IMR-90 (cell line): ENCODE measurements around the gene ATP9B. TPM values are rescaled to one million over a fixed set of nuclear protein-coding genes. Genes with fewer than 3 reads are reported as not detected.

Experiments
- ATAC-seq: fragments of 200-7000 bp; cut with Tn5 transposase; 2 replicates; pipeline ENCODE4 v1.9.1; 2020; ENCODE audit warnings: low read depth, mild to moderate bottlenecking, moderate library complexity
- BruUV-seq: library from RNA; stranded (reverse); fragments of 400-500 nt; replicated peaks from 2 replicates; lab custom pipeline; 2021; lab: Mats Ljungman, UMichigan
- CTCF ChIA-PET: fragments of 300-600 bp; formaldehyde crosslinking; extraction: SDS; loops from one replicate; lab custom pipeline; 2021; ENCODE audit warnings: antibody characterized with exemption; lab: Yijun Ruan, JAX
- POLR2A ChIA-PET: fragments of 300-600 bp; sonication (Branson Sonifier 250); formaldehyde crosslinking; loops from one replicate; lab custom pipeline; 2022; ENCODE audit warnings: antibody characterized with exemption; ENCODE audit not compliant: unreplicated experiment; lab: Charles Lee
- DNase-seq: peaks from one replicate; pipeline ENCODE4 v3.0.0; 2013
- H2AFZ ChIP-seq: replicated peaks from 2 replicates; pipeline ENCODE3; 2013; ENCODE audit warnings: low read length, mild to moderate bottlenecking; ENCODE audit not compliant: poor library complexity
- H2AK5ac ChIP-seq: 2 replicates; pipeline ENCODE4 v1.6.1; 2013; ENCODE audit warnings: low read depth, low read length, inconsistent platforms
- H2AK9ac ChIP-seq: replicated peaks from 2 replicates; pipeline ENCODE3; 2013; ENCODE audit warnings: mild to moderate bottlenecking, low read depth, low read length, moderate library complexity; ENCODE audit not compliant: poor library complexity
- H2BK120ac ChIP-seq: 2 replicates; pipeline ENCODE4 v1.6.1; 2013; ENCODE audit warnings: low read depth, low read length, inconsistent platforms
- H2BK15ac ChIP-seq: 3 replicates; pipeline ENCODE4 v1.6.1; 2013; ENCODE audit warnings: low read depth, low read length, inconsistent platforms
- H2BK20ac ChIP-seq: 2 replicates; pipeline ENCODE4 v1.6.1; 2013; ENCODE audit warnings: low read depth, mild to moderate bottlenecking, inconsistent platforms, low read length, moderate library complexity
- H2BK5ac ChIP-seq: 2 replicates; pipeline ENCODE4 v1.6.1; 2013; ENCODE audit warnings: mild to moderate bottlenecking, low read depth, low read length, inconsistent platforms; ENCODE audit not compliant: poor library complexity, severe bottlenecking
- H3K14ac ChIP-seq: replicated peaks from 2 replicates; pipeline ENCODE4 v1.6.1; 2013; ENCODE audit warnings: low read depth, low read length, inconsistent platforms
- H3K18ac ChIP-seq: 2 replicates; pipeline ENCODE4 v1.6.1; 2013; ENCODE audit warnings: low read depth, low read length, control low read depth
- H3K23ac ChIP-seq: 2 replicates; pipeline ENCODE4 v1.6.1; 2013; ENCODE audit warnings: low read depth, low read length, inconsistent platforms
- H3K27ac ChIP-seq: 2 replicates; pipeline ENCODE4 v1.5.1; 2013; ENCODE audit warnings: mild to moderate bottlenecking, control low read depth, low read length; ENCODE audit not compliant: insufficient read depth
- H3K27me3 ChIP-seq: 2 replicates; pipeline ENCODE4 v1.6.1; 2013; ENCODE audit warnings: low read length; ENCODE audit not compliant: control insufficient read depth, insufficient read depth
- H3K36me3 ChIP-seq: 2 replicates; pipeline ENCODE4 v1.6.1; 2013; ENCODE audit warnings: low read length, mixed read lengths; ENCODE audit not compliant: control insufficient read depth, insufficient read depth
- H3K4ac ChIP-seq: 2 replicates; pipeline ENCODE4 v1.6.1; 2013; ENCODE audit warnings: low read depth, low read length, inconsistent platforms
- H3K4me1 ChIP-seq: 2 replicates; pipeline ENCODE4 v1.6.1; 2013; ENCODE audit warnings: low read length, mixed read lengths; ENCODE audit not compliant: control insufficient read depth, insufficient read depth
- H3K4me2 ChIP-seq: 2 replicates; pipeline ENCODE4 v1.6.1; 2013; ENCODE audit warnings: low read depth, mild to moderate bottlenecking, control low read depth, low read length, moderate library complexity
- H3K4me3 ChIP-seq: 2 replicates; pipeline ENCODE4 v1.5.1; 2013; ENCODE audit warnings: low read depth, mild to moderate bottlenecking, control low read depth, low read length, moderate library complexity; ENCODE audit not compliant: insufficient read depth
- H3K56ac ChIP-seq: 2 replicates; pipeline ENCODE4 v1.6.1; 2013; ENCODE audit warnings: low read length, inconsistent platforms; ENCODE audit not compliant: insufficient read depth; ENCODE audit errors: extremely low read depth
- H3K79me1 ChIP-seq, 2 experiments: 2 replicates each; pipeline ENCODE4 v1.6.1; 2013; ENCODE audit warnings: low read length in 2 of 2, inconsistent platforms in 1 of 2, low read depth in 1 of 2
- H3K9ac ChIP-seq: 2 replicates; pipeline ENCODE4 v1.6.1; 2013; ENCODE audit warnings: low read depth, low read length, control low read depth
- H3K9me1 ChIP-seq: 2 replicates; pipeline ENCODE4 v1.6.1; 2013; ENCODE audit warnings: low read length, inconsistent platforms; ENCODE audit not compliant: insufficient read depth
- H3K9me3 ChIP-seq: 2 replicates; pipeline ENCODE4 v1.6.1; 2013; ENCODE audit warnings: low read length; ENCODE audit not compliant: control insufficient read depth, insufficient read depth
- H4K20me1 ChIP-seq: 2 replicates; pipeline ENCODE4 v1.6.1; 2013; ENCODE audit warnings: low read length, inconsistent platforms; ENCODE audit not compliant: insufficient read depth
- H4K5ac ChIP-seq: 2 replicates; pipeline ENCODE4 v1.6.1; 2013; ENCODE audit warnings: mild to moderate bottlenecking, low read depth, low read length, control low read depth
- H4K8ac ChIP-seq, 2 experiments: 2 replicates each; pipeline ENCODE4 v1.6.1; 2013; ENCODE audit warnings: low read depth in 2 of 2, low read length in 2 of 2, control low read depth in 1 of 2, inconsistent platforms in 1 of 2
- H4K91ac ChIP-seq: 2 replicates; pipeline ENCODE4 v1.6.1; 2013; ENCODE audit warnings: low read depth, low read length, inconsistent platforms; ENCODE audit not compliant: insufficient read depth
- POLR2A ChIP-seq: IDR thresholded peaks from 2 replicates; pipeline ENCODE4 v1.6.1; 2012; ENCODE audit warnings: mild to moderate bottlenecking, low read depth, low read length
- RAD21 ChIP-seq: IDR thresholded peaks from 2 replicates; pipeline ENCODE4 v1.6.1; 2012; ENCODE audit warnings: low read length, improper control_type of control experiment
- RCOR1 ChIP-seq: IDR thresholded peaks from 2 replicates; pipeline ENCODE4 v1.6.1; 2012; ENCODE audit warnings: mild to moderate bottlenecking, low read length, improper control_type of control experiment; ENCODE audit not compliant: insufficient replicate concordance
- RFX5 ChIP-seq: IDR thresholded peaks from 2 replicates; pipeline ENCODE4 v1.8.0; 2012; ENCODE audit warnings: low read depth, mild to moderate bottlenecking, low read length, moderate library complexity
- SMC3 ChIP-seq: fragments of 150-350 bp; IDR thresholded peaks from 2 replicates; pipeline ENCODE4 v1.6.1; 2016; ENCODE audit warnings: low read depth, mild to moderate bottlenecking, antibody characterized with exemption, low read length, moderate library complexity
- WGBS, 2 experiments: methylation state at CpG; one replicate each; pipeline versions ENCODE4 v1.1.5 to v1.1.7; 2013; ENCODE audit warnings: missing lambda C conversion rate in 2 of 2; ENCODE audit not compliant: insufficient read length in 1 of 2; ENCODE audit errors: extremely low coverage in 2 of 2; 5-methylcytosine and 5-hydroxymethylcytosine counted together
- dilution Hi-C: fragments of 300-500 bp; cut with HindIII; formaldehyde crosslinking; loops from one replicate; pipeline ENCODE4 v1.14.3; 2018; ENCODE audit warnings: low sequenced_read_pairs; ENCODE audit not compliant: unreplicated experiment
- in situ Hi-C: fragments of 300-500 bp; cut with MboI; formaldehyde crosslinking; loops from 3 replicates; pipeline ENCODE4 v1.14.3; 2019; ENCODE audit warnings: low sequenced_read_pairs, inconsistent platforms, mixed read lengths
- intact Hi-C: fragments of 100-400 bp; cut with micrococcal nuclease; formaldehyde crosslinking; loops from 2 replicates; pipeline ENCODE4 v1.10.0; 2022
- polyA plus RNA-seq, 3 experiments: library from polyadenylated mRNA; depleted of rRNA; stranded (reverse); fragments of >200 nt; gene quantifications; 2 replicates each; pipeline ENCODE4 v1.2.3, GENCODE V29; 2012; ENCODE audit warnings: low replicate concordance in 1 of 3
- total RNA-seq: library from RNA; depleted of rRNA; stranded (reverse); fragments of >200 nt; gene quantifications from 2 replicates; pipeline ENCODE4 v1.2.3, GENCODE V29; 2012
- TF ChIP-seq, protein P1 (sequence below): conservative IDR thresholded peaks from 2 replicates; pipeline ENCODE4 v1.5.1; 2012; ENCODE audit warnings: mild to moderate bottlenecking, low read depth, low read length, improper control_type of control experiment

Gene ATP9B
- total and polyA plus RNA-seq, 2 of the 4 experiments (the other 2 are of a cell fraction) = 11.0 to 11.5 TPM

DNA sequence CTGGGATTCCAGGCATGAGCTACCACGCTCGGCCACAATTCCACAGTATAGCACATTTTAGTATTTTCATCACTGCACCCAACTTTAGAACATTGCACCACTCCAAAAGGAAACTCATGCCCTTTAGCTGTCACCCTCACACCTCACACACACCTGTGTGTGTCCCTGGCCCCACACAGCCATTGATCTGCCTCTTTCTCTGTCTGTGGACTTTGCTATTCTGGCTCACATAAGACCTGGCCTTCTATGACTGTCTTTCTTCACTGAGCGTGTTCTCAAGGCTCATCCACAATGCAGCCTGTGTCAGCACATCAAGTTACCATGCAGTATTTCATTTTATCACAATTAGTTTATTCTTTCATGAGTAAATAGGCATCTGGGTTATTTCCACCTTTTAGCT is 19.7 kb upstream of the ATP9B start:
- no peak for ATAC-seq
- in situ Hi-C loops = no loop called here
- Histone ChIP-seq H2AK5ac (no peak overlapping the region), H2BK20ac (no peak overlapping the region), H3K4me2 (no peak overlapping the region), H3K14ac (no peak overlapping the region), H3K4me3 (no peak overlapping the region), H2BK120ac (no peak overlapping the region), H3K27ac (no peak overlapping the region), H4K8ac (no peak overlapping the region), H4K20me1 (no peaks in the 10 kb centered on the region), H3K79me1 (no peaks in the 10 kb centered on the region), H3K4ac (no peak overlapping the region), H3K23ac (no peak overlapping the region), H4K5ac (no peak overlapping the region), H3K56ac (no peak overlapping the region), H2AK9ac (no peak overlapping the region), H4K91ac (no peak overlapping the region), H2AFZ (no peak overlapping the region), H3K27me3 (no peaks in the 10 kb centered on the region), H3K9me1 (no peaks in the 10 kb centered on the region), H3K36me3 (no peaks in the 10 kb centered on the region), H2BK15ac (no peak overlapping the region), H3K4me1 (no peaks in the 10 kb centered on the region), H3K9ac (no peak overlapping the region), H3K18ac (no peak overlapping the region), H3K9me3 (peaks cover 2% of the 10 kb centered on the region; the same call in 1 of the 2 replicates), H2BK5ac (no peak overlapping the region)
- intact Hi-C loops = no loop called here
- POLR2A ChIA-PET = no interaction called here
- dilution Hi-C loops = no loop called here
- CTCF ChIA-PET = no interaction called here
- TF ChIP-seq RCOR1 = no peak
- TF ChIP-seq RAD21 = no peak
- no peak for TF ChIP-seq RFX5
- TF ChIP-seq POLR2A = no peak
- TF ChIP-seq SMC3 = no peak
- TF ChIP-seq, protein P1, sequence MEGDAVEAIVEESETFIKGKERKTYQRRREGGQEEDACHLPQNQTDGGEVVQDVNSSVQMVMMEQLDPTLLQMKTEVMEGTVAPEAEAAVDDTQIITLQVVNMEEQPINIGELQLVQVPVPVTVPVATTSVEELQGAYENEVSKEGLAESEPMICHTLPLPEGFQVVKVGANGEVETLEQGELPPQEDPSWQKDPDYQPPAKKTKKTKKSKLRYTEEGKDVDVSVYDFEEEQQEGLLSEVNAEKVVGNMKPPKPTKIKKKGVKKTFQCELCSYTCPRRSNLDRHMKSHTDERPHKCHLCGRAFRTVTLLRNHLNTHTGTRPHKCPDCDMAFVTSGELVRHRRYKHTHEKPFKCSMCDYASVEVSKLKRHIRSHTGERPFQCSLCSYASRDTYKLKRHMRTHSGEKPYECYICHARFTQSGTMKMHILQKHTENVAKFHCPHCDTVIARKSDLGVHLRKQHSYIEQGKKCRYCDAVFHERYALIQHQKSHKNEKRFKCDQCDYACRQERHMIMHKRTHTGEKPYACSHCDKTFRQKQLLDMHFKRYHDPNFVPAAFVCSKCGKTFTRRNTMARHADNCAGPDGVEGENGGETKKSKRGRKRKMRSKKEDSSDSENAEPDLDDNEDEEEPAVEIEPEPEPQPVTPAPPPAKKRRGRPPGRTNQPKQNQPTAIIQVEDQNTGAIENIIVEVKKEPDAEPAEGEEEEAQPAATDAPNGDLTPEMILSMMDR = no peak
- no TSS peak for BruUV-seq
- DNase-seq = no peak
- 73% methylated on average over 2 of the region's 3 CpGs; no CpG with 5 or more reads in 1 of the 2 experiments for WGBS, 2 experiments
